Measurements from ENCODE around the gene CMSS1. TPM values are rescaled to one million over a fixed set of nuclear protein-coding genes. Genes with fewer than 3 reads are reported as not detected.

Gene CMSS1
- total RNA-seq, 1 donor from 2014 or later: 41.1 TPM

GRCh38 chr3:100060685-100061484 is 243.2 kb downstream of the CMSS1 start:
- Mint-ChIP-seq H3K36me3 (ENCODE audit: low read depth) (no peaks in the 10 kb centered on the region), H3K27ac (no peak overlapping the region), H3K9me3 (no peaks in the 10 kb centered on the region), H3K27me3 (no peaks in the 10 kb centered on the region), H3K4me1 (peaks cover 8% of the 10 kb centered on the region), H3K4me3 (no peak overlapping the region)
- ChIA-PET POLR2A (no interaction called here), CTCF (interaction anchor here (1.0 kb wide), 1 partner anchor 8 kb away, joined by 5 read pairs; no protein-coding TSS in a partner anchor)
- intact Hi-C loops (cut with micrococcal nuclease): no loop called here
- DNase-seq (no peak), ATAC-seq (ENCODE audit: low read depth) (no peak)
- no peak for TF ChIP-seq CTCF (IDR thresholded peaks at IDR 0.05)

GRCh38 chr3:100062665-100063064 is 245.0 kb downstream of the CMSS1 start:
- H3K27ac Mint-ChIP-seq: no peak overlapping the region
- no peaks in the 10 kb centered on the region for H3K36me3 Mint-ChIP-seq (ENCODE audit: low read depth)
- DNase-seq (no peak), ATAC-seq (ENCODE audit: low read depth) (no peak)
- H3K9me3 Mint-ChIP-seq: no peaks in the 10 kb centered on the region
- no peak overlapping the region for H3K4me3 Mint-ChIP-seq
- intact Hi-C loops (cut with micrococcal nuclease): no loop called here
- H3K4me1 Mint-ChIP-seq: peaks cover 8% of the 10 kb centered on the region
- POLR2A ChIA-PET: no interaction called here
- TF ChIP-seq CTCF (IDR thresholded peaks at IDR 0.05): no peak
- no peaks in the 10 kb centered on the region for H3K27me3 Mint-ChIP-seq
- CTCF ChIA-PET: no interaction called here

- Mint-ChIP-seq H3K27me3 (no peaks in the 10 kb centered on the region), H3K9me3 (no peaks in the 10 kb centered on the region), H3K27ac (no peak overlapping the region), H3K36me3 (ENCODE audit: low read depth) (no peaks in the 10 kb centered on the region), H3K4me1 (peaks cover 11% of the 10 kb centered on the region), H3K4me3 (no peak overlapping the region)
- intact Hi-C loops (cut with micrococcal nuclease): no loop called here
- DNase-seq: no peak
- no peak for TF ChIP-seq CTCF (IDR thresholded peaks at IDR 0.05)
- CTCF ChIA-PET: interaction anchor here (0.6 to 2.7 kb wide), 2 partner anchors 190 to 232 kb away, joined by 3 to 12 read pairs; no protein-coding TSS in a partner anchor
- no peak for ATAC-seq (ENCODE audit: low read depth)
- POLR2A ChIA-PET: interaction anchor here (0.5 to 0.8 kb wide), 4 partner anchors 217 to 1590 kb away, joined by 3 to 14 read pairs (median 5); no protein-coding TSS in a partner anchor
These were observed 246.3 kb downstream of the CMSS1 start for GRCh38 chr3:100063929-100064461.

- DNase-seq: no peak
- no peaks in the 10 kb centered on the region for H3K9me3 Mint-ChIP-seq
- H3K4me1 Mint-ChIP-seq: peaks cover 26% of the 10 kb centered on the region
- intact Hi-C loops (cut with micrococcal nuclease): loop anchor here (5.0 kb wide), 1 partner anchor 335 kb away; the partner anchor contains the start of genes LNP1 and TOMM70
- no peaks in the 10 kb centered on the region for H3K36me3 Mint-ChIP-seq (ENCODE audit: low read depth)
- ChIA-PET POLR2A (no interaction called here), CTCF (interaction anchor here (0.6 to 3.0 kb wide), 2 partner anchors 24 to 186 kb away, joined by 3 to 12 read pairs; no protein-coding TSS in a partner anchor)
- TF ChIP-seq CTCF (IDR thresholded peaks at IDR 0.05): no peak
- ATAC-seq (ENCODE audit: low read depth): no peak
- H3K27me3 Mint-ChIP-seq: no peaks in the 10 kb centered on the region
- H3K27ac Mint-ChIP-seq: no peak overlapping the region
- H3K4me3 Mint-ChIP-seq: no peak overlapping the region
These were observed 249.9 kb downstream of the CMSS1 start for GRCh38 chr3:100067589-100067988.

GRCh38 chr3:100068826-100069225 is 251.2 kb downstream of the CMSS1 start:
- TF ChIP-seq CTCF (IDR thresholded peaks at IDR 0.05): peak; percentile 83
- ChIA-PET CTCF (interaction anchor here (0.7 to 3.0 kb wide), 23 partner anchors 9 to 521 kb away, joined by 3 to 47 read pairs (median 4); no protein-coding TSS in a partner anchor), POLR2A (interaction anchor here (1.0 to 1.7 kb wide), 3 partner anchors 21 to 192 kb away, joined by 4 to 5 read pairs (median 5); partner anchors contain the start of gene TBC1D23)
- peak; percentile 95 for ATAC-seq (ENCODE audit: low read depth)
- intact Hi-C loops (cut with micrococcal nuclease): loop anchor here (1.0 to 5.0 kb wide), 7 partner anchors 20 to 521 kb away; partner anchors contain the start of genes LNP1 and TOMM70
- Mint-ChIP-seq H3K9me3 (no peaks in the 10 kb centered on the region), H3K4me1 (peaks cover 39% of the 10 kb centered on the region), H3K27me3 (no peaks in the 10 kb centered on the region), H3K27ac (peak overlapping the region; percentile 50), H3K36me3 (ENCODE audit: low read depth) (no peaks in the 10 kb centered on the region), H3K4me3 (no peak overlapping the region)
- DNase-seq: peak; percentile 67

All from activated B cell treated with CpG ODN at 0.5 μM for 24 hours (primary cell).